ENCODE measurements around the gene INA. TPM values are rescaled to one million over a fixed set of nuclear protein-coding genes. Genes with fewer than 3 reads are reported as not detected.
"Not testable (repeated sequence)": the region's sequence is repeated elsewhere in the genome, so short reads cannot be mapped to it uniquely, and the experiment has no call there.

INA gene
- total RNA-seq, 4 donors from 2014 or later: 0.17 to 0.59 TPM; not detected in 2

GRCh38 chr10:103256613-103257012 is 20.3 kb upstream of the INA start:
- TF ChIP-seq, protein P1, sequence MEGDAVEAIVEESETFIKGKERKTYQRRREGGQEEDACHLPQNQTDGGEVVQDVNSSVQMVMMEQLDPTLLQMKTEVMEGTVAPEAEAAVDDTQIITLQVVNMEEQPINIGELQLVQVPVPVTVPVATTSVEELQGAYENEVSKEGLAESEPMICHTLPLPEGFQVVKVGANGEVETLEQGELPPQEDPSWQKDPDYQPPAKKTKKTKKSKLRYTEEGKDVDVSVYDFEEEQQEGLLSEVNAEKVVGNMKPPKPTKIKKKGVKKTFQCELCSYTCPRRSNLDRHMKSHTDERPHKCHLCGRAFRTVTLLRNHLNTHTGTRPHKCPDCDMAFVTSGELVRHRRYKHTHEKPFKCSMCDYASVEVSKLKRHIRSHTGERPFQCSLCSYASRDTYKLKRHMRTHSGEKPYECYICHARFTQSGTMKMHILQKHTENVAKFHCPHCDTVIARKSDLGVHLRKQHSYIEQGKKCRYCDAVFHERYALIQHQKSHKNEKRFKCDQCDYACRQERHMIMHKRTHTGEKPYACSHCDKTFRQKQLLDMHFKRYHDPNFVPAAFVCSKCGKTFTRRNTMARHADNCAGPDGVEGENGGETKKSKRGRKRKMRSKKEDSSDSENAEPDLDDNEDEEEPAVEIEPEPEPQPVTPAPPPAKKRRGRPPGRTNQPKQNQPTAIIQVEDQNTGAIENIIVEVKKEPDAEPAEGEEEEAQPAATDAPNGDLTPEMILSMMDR (IDR thresholded peaks at IDR 0.05): no peak
- no peak for TF ChIP-seq POLR2A (IDR thresholded peaks at IDR 0.05)
- Histone ChIP-seq H3K36me3 (no peaks in the 10 kb centered on the region), H3K4me1 (no peaks in the 10 kb centered on the region), H3K27ac (no peak overlapping the region), H3K27me3 (no peaks in the 10 kb centered on the region), H3K4me3 (replicated peaks in 1 of 3) (no peak overlapping the region), H3K9me3 (no peaks in the 10 kb centered on the region)
- DNase-seq: no peak
- intact Hi-C loops (cut with DNase I): no loop called here
- WGBS, 2 donors: 78 to 94% methylated on average over 1 of the region's 1 CpG

GRCh38 chr10:103257812-103258211 is 19.1 kb upstream of the INA start:
- TF ChIP-seq, protein P1 (IDR thresholded peaks at IDR 0.05): no peak
- TF ChIP-seq POLR2A (IDR thresholded peaks at IDR 0.05): no peak
- no peak for DNase-seq
- no peaks in the 10 kb centered on the region for H3K9me3 ChIP-seq
- no peaks in the 10 kb centered on the region for H3K27me3 ChIP-seq
- no peak overlapping the region for H3K4me3 ChIP-seq (replicated peaks in 1 of 3)
- intact Hi-C loops (cut with DNase I): no loop called here
- H3K4me1 ChIP-seq: no peaks in the 10 kb centered on the region
- no peak overlapping the region for H3K27ac ChIP-seq
- H3K36me3 ChIP-seq: no peaks in the 10 kb centered on the region

DNA sequence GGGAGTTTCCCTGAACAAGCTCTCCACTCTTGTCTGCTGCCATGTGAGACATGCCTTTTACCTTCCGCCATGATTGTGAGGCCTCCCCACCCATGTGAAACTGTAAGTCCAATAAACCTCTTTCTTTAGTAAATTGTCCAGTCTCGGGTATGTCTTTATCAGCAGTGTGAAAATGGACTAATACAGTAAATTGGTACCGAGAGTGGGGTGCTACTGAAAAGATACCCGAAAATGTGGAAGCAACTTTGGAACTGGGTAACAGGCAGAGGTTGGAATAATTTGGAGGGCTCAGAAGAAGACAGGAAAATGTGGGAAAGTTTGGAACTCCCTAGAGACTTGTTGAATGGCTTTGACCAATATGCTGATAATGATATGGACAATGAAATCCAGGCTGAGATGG is 18.0 kb upstream of the INA start:
- H3K9me3 ChIP-seq; H3K36me3 ChIP-seq; DNase-seq; H3K27ac ChIP-seq; H3K4me3 ChIP-seq (replicated peaks in 1 of 3); H3K27me3 ChIP-seq; H3K4me1 ChIP-seq; intact Hi-C loops (cut with DNase I): not testable (repeated sequence)
- 88% methylated on average over 4 of the region's 4 CpGs for WGBS, 2 donors

GRCh38 chr10:103259989-103260388 is 16.9 kb upstream of the INA start:
- WGBS, 2 donors: 92 to 94% methylated on average over 5 of the region's 5 CpGs
- no peak overlapping the region for H3K27ac ChIP-seq
- no peak for DNase-seq
- no peaks in the 10 kb centered on the region for H3K9me3 ChIP-seq
- intact Hi-C loops (cut with DNase I): no loop called here
- no peaks in the 10 kb centered on the region for H3K27me3 ChIP-seq
- H3K36me3 ChIP-seq: no peaks in the 10 kb centered on the region
- no peak overlapping the region for H3K4me3 ChIP-seq (replicated peaks in 1 of 3)
- no peaks in the 10 kb centered on the region for H3K4me1 ChIP-seq
- TF ChIP-seq, protein P1 (IDR thresholded peaks at IDR 0.05): no peak
- TF ChIP-seq POLR2A (IDR thresholded peaks at IDR 0.05): no peak

DNA sequence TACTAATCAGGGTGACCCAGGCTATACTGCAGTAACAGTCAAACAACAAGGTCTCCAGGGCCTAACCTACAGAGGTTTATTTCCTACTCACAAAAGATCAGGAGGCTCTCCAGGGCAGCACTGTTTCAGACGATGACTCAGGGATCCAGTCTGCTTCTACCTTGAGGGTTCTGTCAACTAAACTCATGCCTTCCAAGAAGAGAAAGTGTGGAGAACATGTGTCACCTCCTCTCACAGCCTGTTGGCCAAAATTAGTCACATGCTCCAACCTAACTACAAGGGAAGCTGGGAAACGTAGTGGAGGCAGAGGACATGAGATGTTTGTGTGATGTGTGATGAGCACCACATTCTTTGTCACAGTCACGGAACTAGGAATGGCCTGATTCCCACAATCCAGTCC is 14.7 kb upstream of the INA start:
- H3K27ac ChIP-seq: no peak overlapping the region
- H3K9me3 ChIP-seq: no peaks in the 10 kb centered on the region
- no peaks in the 10 kb centered on the region for H3K4me1 ChIP-seq
- no peak for DNase-seq
- no peaks in the 10 kb centered on the region for H3K36me3 ChIP-seq
- H3K4me3 ChIP-seq (replicated peaks in 1 of 3): no peak overlapping the region
- H3K27me3 ChIP-seq: no peaks in the 10 kb centered on the region
- WGBS, 2 donors: 75 to 82% methylated on average over 3 of the region's 3 CpGs
- TF ChIP-seq POLR2A (IDR thresholded peaks at IDR 0.05): no peak
- TF ChIP-seq, protein P1 (IDR thresholded peaks at IDR 0.05): no peak
- intact Hi-C loops (cut with DNase I): no loop called here

GRCh38 chr10:103265717-103266329 is 11.1 kb upstream of the INA start:
- Histone ChIP-seq H3K4me1 (no peaks in the 10 kb centered on the region), H3K4me3 (replicated peaks in 1 of 3) (no peak overlapping the region), H3K36me3 (no peaks in the 10 kb centered on the region), H3K27me3 (no peaks in the 10 kb centered on the region), H3K27ac (no peak overlapping the region), H3K9me3 (no peaks in the 10 kb centered on the region)
- DNase-seq: peak; percentile 62 to 84
- intact Hi-C loops (cut with DNase I): no loop called here
- TF ChIP-seq, protein P1 (IDR thresholded peaks at IDR 0.05): no peak
- TF ChIP-seq POLR2A (IDR thresholded peaks at IDR 0.05): no peak
- 29 to 30% methylated on average over 11 of the region's 11 CpGs for WGBS, 2 donors
